Hepatocyte (in vitro differentiated cells): ENCODE data around the gene CAPZB. TPM values are rescaled to one million over a fixed set of nuclear protein-coding genes. Genes with fewer than 3 reads are reported as not detected.

ENCODE experiments used
- DNase-seq: peaks from one replicate; pipeline ENCODE4 v3.0.0-alpha.2; 2016; ENCODE audit warnings: low spot score
- H2AFZ ChIP-seq: fragments of 200-600 bp; sonication (generic); 2 replicates; pipeline ENCODE4 v1.6.0; 2016; ENCODE audit warnings: antibody characterized with exemption, mild to moderate bottlenecking
- H3K27ac ChIP-seq: fragments of 200-600 bp; sonication (generic); 2 replicates; pipeline ENCODE4 v1.5.1; 2016; ENCODE audit warnings: mild to moderate bottlenecking
- H3K27me3 ChIP-seq: fragments of 200-600 bp; sonication (generic); 2 replicates; pipeline ENCODE4 v1.6.1; 2016
- H3K36me3 ChIP-seq: fragments of 200-600 bp; sonication (generic); replicated peaks from 2 replicates; pipeline ENCODE4 v1.5.1; 2016; ENCODE audit warnings: low read depth; ENCODE audit not compliant: insufficient read depth
- H3K4me1 ChIP-seq: fragments of 200-600 bp; sonication (generic); 2 replicates; pipeline ENCODE4 v1.5.1; 2016; ENCODE audit warnings: mild to moderate bottlenecking, moderate library complexity; ENCODE audit not compliant: insufficient read depth
- H3K4me2 ChIP-seq: fragments of 200-600 bp; sonication (generic); 2 replicates; pipeline ENCODE4 v1.6.0; 2016
- H3K4me3 ChIP-seq: fragments of 200-600 bp; sonication (generic); 2 replicates; pipeline ENCODE4 v1.5.1; 2016; ENCODE audit warnings: mild to moderate bottlenecking
- H3K79me2 ChIP-seq: fragments of 200-600 bp; sonication (generic); 2 replicates; pipeline ENCODE4 v1.6.0; 2017; ENCODE audit warnings: mild to moderate bottlenecking
- H3K9me2 ChIP-seq: fragments of 200-600 bp; sonication (generic); replicated peaks from 2 replicates; pipeline ENCODE4 v1.6.0; 2017; ENCODE audit warnings: mild to moderate bottlenecking; ENCODE audit not compliant: insufficient read depth
- H3K9me3 ChIP-seq: fragments of 200-600 bp; sonication (generic); 2 replicates; pipeline ENCODE4 v1.5.1; 2016; ENCODE audit warnings: low read depth, mild to moderate bottlenecking
- H4K20me1 ChIP-seq: fragments of 200-600 bp; sonication (generic); 2 replicates; pipeline ENCODE4 v1.6.0; 2016; ENCODE audit warnings: mild to moderate bottlenecking; ENCODE audit not compliant: insufficient read depth, poor library complexity, severe bottlenecking
- CTCF ChIP-seq: fragments of 200-600 bp; sonication (generic); IDR thresholded peaks from 2 replicates; pipeline ENCODE4 v1.5.1; 2016; ENCODE audit warnings: antibody characterized with exemption, mild to moderate bottlenecking; ENCODE audit not compliant: poor library complexity
- EZH2 ChIP-seq: fragments of 200-600 bp; sonication (generic); IDR thresholded peaks from 2 replicates; pipeline ENCODE4 v1.6.1; 2016; ENCODE audit warnings: antibody characterized with exemption, mild to moderate bottlenecking, borderline replicate concordance
- EZH2phosphoT487 ChIP-seq: fragments of 200-600 bp; sonication (generic); IDR thresholded peaks from one replicate; pipeline ENCODE4 v1.6.1; 2018; ENCODE audit warnings: antibody characterized with exemption, mild to moderate bottlenecking, low read depth, moderate library complexity; ENCODE audit not compliant: unreplicated experiment, severe bottlenecking
- WGBS: methylation state at CpG from one replicate; pipeline ENCODE4 v1.1.6; 2016; ENCODE audit warnings: low lambda C conversion rate; ENCODE audit errors: missing lambda C conversion rate; 5-methylcytosine and 5-hydroxymethylcytosine counted together
- polyA plus RNA-seq: library from polyadenylated mRNA; unstranded; fragments of >200 nt; fragmentation: Nextera tagmentation; extraction: Ambion mirVana; gene quantifications from 2 replicates; pipeline ENCODE4 v1.2.1, GENCODE V29; 2016
- total RNA-seq: library from RNA; depleted of rRNA; stranded (reverse); fragments of >200 nt; gene quantifications from 2 replicates; pipeline ENCODE4 v1.2.3, GENCODE V29; 2014

The CAPZB gene
- total and polyA plus RNA-seq, 2 experiments from 2014 or later, result 139 to 261 TPM

GRCh38 chr1:19489996-19490395, 4.7 kb upstream of the CAPZB start:
- Histone ChIP-seq H3K9me3 (no peaks in the 10 kb centered on the region), H2AFZ (no peak overlapping the region), H4K20me1 (no peaks in the 10 kb centered on the region), H3K4me2 (no peak overlapping the region), H3K4me1 (peaks cover 10% of the 10 kb centered on the region), H3K27me3 (no peaks in the 10 kb centered on the region), H3K79me2 (peaks cover 6% of the 10 kb centered on the region), H3K27ac (no peak overlapping the region), H3K9me2 (no peaks in the 10 kb centered on the region), H3K36me3 (no peaks in the 10 kb centered on the region), H3K4me3 (no peak overlapping the region)
- no peak for DNase-seq
- WGBS, result 78% methylated on average over 2 of the region's 2 CpGs
- TF ChIP-seq EZH2phosphoT487, result no peak
- TF ChIP-seq EZH2, result no peak
- TF ChIP-seq CTCF, result no peak

- Histone ChIP-seq H3K4me3 (no peak overlapping the region), H3K27me3 (no peaks in the 10 kb centered on the region), H3K27ac (no peak overlapping the region), H3K79me2 (peaks cover 25% of the 10 kb centered on the region), H4K20me1 (peaks cover 15% of the 10 kb centered on the region), H3K36me3 (no peaks in the 10 kb centered on the region), H3K9me2 (no peaks in the 10 kb centered on the region), H2AFZ (no peak overlapping the region), H3K9me3 (no peaks in the 10 kb centered on the region), H3K4me2 (no peak overlapping the region), H3K4me1 (peaks cover 22% of the 10 kb centered on the region)
- DNase-seq, result no peak
- TF ChIP-seq EZH2, result no peak
- TF ChIP-seq CTCF, result no peak
- TF ChIP-seq EZH2phosphoT487, result no peak
- WGBS, result 88% methylated on average over 7 of the region's 7 CpGs
Measured at GRCh38 chr1:19488136-19488535, 2.8 kb upstream of the CAPZB start.

- no peaks in the 10 kb centered on the region for H3K27me3 ChIP-seq
- 0% methylated on average over 5 of the region's 29 CpGs for WGBS
- no peaks in the 10 kb centered on the region for H3K9me3 ChIP-seq
- peak overlapping the region; percentile 100 for H3K4me3 ChIP-seq
- H3K79me2 ChIP-seq, result peaks cover 58% of the 10 kb centered on the region
- H3K9me2 ChIP-seq, result no peaks in the 10 kb centered on the region
- H3K27ac ChIP-seq, result peak overlapping the region; percentile 100
- no peaks in the 10 kb centered on the region for H3K36me3 ChIP-seq
- peak; percentile 61 for DNase-seq
- peak overlapping the region; percentile 98 for H3K4me2 ChIP-seq
- H4K20me1 ChIP-seq, result peaks cover 48% of the 10 kb centered on the region
- TF ChIP-seq EZH2phosphoT487 (no peak), EZH2 (no peak), CTCF (no peak)
- peaks cover 48% of the 10 kb centered on the region for H3K4me1 ChIP-seq
- peak overlapping the region; percentile 65 for H2AFZ ChIP-seq
Measured at GRCh38 chr1:19484798-19485361, 459 bp downstream of the CAPZB start.
